ENCODE results near the gene ST14.
"Not testable (repeated sequence)": the region's sequence is repeated elsewhere in the genome, so short reads cannot be mapped to it uniquely, and the experiment has no call there.

The ST14 gene

GRCh38 chr11:130244848-130245247 is 85.3 kb downstream of the ST14 start:
- Histone ChIP-seq H3K36me3 (ENCODE audit: control insufficient read depth, insufficient read depth, low read length) (no peaks in the 10 kb centered on the region), H3K4me1 (ENCODE audit: control insufficient read depth, insufficient read depth, low read length) (no peaks in the 10 kb centered on the region), H3K4me3 (ENCODE audit: low read depth, low read length) (no peak overlapping the region)

GRCh38 chr11:130245375-130245774 is 85.8 kb downstream of the ST14 start:
- not testable (repeated sequence) for H3K27ac ChIP-seq (ENCODE audit: low read depth, low read length); H3K4me1 ChIP-seq (ENCODE audit: control insufficient read depth, insufficient read depth, low read length); H3K27me3 ChIP-seq (ENCODE audit: control insufficient read depth, insufficient read depth, low read length); H3K4me3 ChIP-seq (ENCODE audit: low read depth, low read length); H3K9me3 ChIP-seq (ENCODE audit: control insufficient read depth, insufficient read depth, low read length); H3K36me3 ChIP-seq (ENCODE audit: control insufficient read depth, insufficient read depth, low read length); H3K9ac ChIP-seq (ENCODE audit: low read depth, low read length)

More at GRCh38 chr11:130244848-130245247, 85.3 kb downstream of the ST14 start:
- H3K9me3 ChIP-seq (ENCODE audit: control insufficient read depth, insufficient read depth, low read length): no peaks in the 10 kb centered on the region
- H3K27ac ChIP-seq (ENCODE audit: low read depth, low read length): no peak overlapping the region
- no peaks in the 10 kb centered on the region for H3K27me3 ChIP-seq (ENCODE audit: control insufficient read depth, insufficient read depth, low read length)
- H3K9ac ChIP-seq (ENCODE audit: low read depth, low read length): no peak overlapping the region

GRCh38 chr11:130246270-130246669 is 86.7 kb downstream of the ST14 start:
- no peaks in the 10 kb centered on the region for H3K9me3 ChIP-seq (ENCODE audit: control insufficient read depth, insufficient read depth, low read length)
- H3K9ac ChIP-seq (ENCODE audit: low read depth, low read length): no peak overlapping the region
- no peak overlapping the region for H3K4me3 ChIP-seq (ENCODE audit: low read depth, low read length)
- no peaks in the 10 kb centered on the region for H3K36me3 ChIP-seq (ENCODE audit: control insufficient read depth, insufficient read depth, low read length)
- H3K27ac ChIP-seq (ENCODE audit: low read depth, low read length): no peak overlapping the region
- H3K27me3 ChIP-seq (ENCODE audit: control insufficient read depth, insufficient read depth, low read length): no peaks in the 10 kb centered on the region
- H3K4me1 ChIP-seq (ENCODE audit: control insufficient read depth, insufficient read depth, low read length): 0 out of 2 replicates have a peak, but pooled peaks cover 6% of the 10 kb centered on the region

- no peaks in the 10 kb centered on the region for H3K27me3 ChIP-seq (ENCODE audit: control insufficient read depth, insufficient read depth, low read length)
Measured at GRCh38 chr11:130246738-130247137, 87.2 kb downstream of the ST14 start.

GRCh38 chr11:130247319-130247718 is 87.7 kb downstream of the ST14 start:
- Histone ChIP-seq H3K4me3 (ENCODE audit: low read depth, low read length) (no peak overlapping the region), H3K9me3 (ENCODE audit: control insufficient read depth, insufficient read depth, low read length) (no peaks in the 10 kb centered on the region), H3K9ac (ENCODE audit: low read depth, low read length) (no peak overlapping the region), H3K27me3 (ENCODE audit: control insufficient read depth, insufficient read depth, low read length) (no peaks in the 10 kb centered on the region), H3K4me1 (ENCODE audit: control insufficient read depth, insufficient read depth, low read length) (0 out of 2 replicates have a peak, but pooled peaks cover 6% of the 10 kb centered on the region), H3K36me3 (ENCODE audit: control insufficient read depth, insufficient read depth, low read length) (no peaks in the 10 kb centered on the region), H3K27ac (ENCODE audit: low read depth, low read length) (no peak overlapping the region)

More at GRCh38 chr11:130246738-130247137, 87.2 kb downstream of the ST14 start:
- Histone ChIP-seq H3K27ac (ENCODE audit: low read depth, low read length) (no peak overlapping the region), H3K36me3 (ENCODE audit: control insufficient read depth, insufficient read depth, low read length) (no peaks in the 10 kb centered on the region), H3K4me1 (ENCODE audit: control insufficient read depth, insufficient read depth, low read length) (0 out of 2 replicates have a peak, but pooled peaks cover 6% of the 10 kb centered on the region), H3K9ac (ENCODE audit: low read depth, low read length) (no peak overlapping the region), H3K4me3 (ENCODE audit: low read depth, low read length) (no peak overlapping the region), H3K9me3 (ENCODE audit: control insufficient read depth, insufficient read depth, low read length) (no peaks in the 10 kb centered on the region)

GRCh38 chr11:130249371-130249770 is 89.8 kb downstream of the ST14 start:
- H3K27me3 ChIP-seq (ENCODE audit: control insufficient read depth, insufficient read depth, low read length): no peaks in the 10 kb centered on the region
- no peaks in the 10 kb centered on the region for H3K36me3 ChIP-seq (ENCODE audit: control insufficient read depth, insufficient read depth, low read length)
- no peak overlapping the region for H3K4me3 ChIP-seq (ENCODE audit: low read depth, low read length)
- H3K9me3 ChIP-seq (ENCODE audit: control insufficient read depth, insufficient read depth, low read length): no peaks in the 10 kb centered on the region
- H3K4me1 ChIP-seq (ENCODE audit: control insufficient read depth, insufficient read depth, low read length): 0 out of 2 replicates have a peak, but pooled peaks cover 6% of the 10 kb centered on the region
- H3K9ac ChIP-seq (ENCODE audit: low read depth, low read length): no peak overlapping the region
- H3K27ac ChIP-seq (ENCODE audit: low read depth, low read length): no peak overlapping the region

GRCh38 chr11:130249929-130250328 is 90.3 kb downstream of the ST14 start:
- not testable (repeated sequence) for H3K27ac ChIP-seq (ENCODE audit: low read depth, low read length); H3K4me1 ChIP-seq (ENCODE audit: control insufficient read depth, insufficient read depth, low read length); H3K9ac ChIP-seq (ENCODE audit: low read depth, low read length); H3K4me3 ChIP-seq (ENCODE audit: low read depth, low read length); H3K27me3 ChIP-seq (ENCODE audit: control insufficient read depth, insufficient read depth, low read length); H3K9me3 ChIP-seq (ENCODE audit: control insufficient read depth, insufficient read depth, low read length); H3K36me3 ChIP-seq (ENCODE audit: control insufficient read depth, insufficient read depth, low read length)

- H3K9ac ChIP-seq (ENCODE audit: low read depth, low read length); H3K4me1 ChIP-seq (ENCODE audit: control insufficient read depth, insufficient read depth, low read length); H3K4me3 ChIP-seq (ENCODE audit: low read depth, low read length); H3K27ac ChIP-seq (ENCODE audit: low read depth, low read length); H3K27me3 ChIP-seq (ENCODE audit: control insufficient read depth, insufficient read depth, low read length); H3K36me3 ChIP-seq (ENCODE audit: control insufficient read depth, insufficient read depth, low read length); H3K9me3 ChIP-seq (ENCODE audit: control insufficient read depth, insufficient read depth, low read length): not testable (repeated sequence)
Measured at GRCh38 chr11:130251763-130252162, 92.2 kb downstream of the ST14 start.
